Activated CD8-positive, alpha-beta memory T cell treated with anti-CD3 and anti-CD28 coated beads for 36 hours (primary cell): ENCODE results near the gene MINDY1. TPM values are rescaled to one million over a fixed set of nuclear protein-coding genes. Genes with fewer than 3 reads are reported as not detected.

Experiments
- CTCF ChIA-PET: fragments of 350-600 bp; sonication (Branson Sonifier 250); formaldehyde crosslinking; loops from one replicate; lab custom pipeline; 2021; ENCODE audit warnings: antibody characterized with exemption; lab: Charles Lee
- POLR2A ChIA-PET: fragments of 350-600 bp; sonication (Branson Sonifier 250); formaldehyde crosslinking; loops from one replicate; lab custom pipeline; 2021; ENCODE audit warnings: antibody characterized with exemption; lab: Charles Lee
- total RNA-seq, 2 experiments: library from RNA; stranded (reverse); gene quantifications; one replicate each; pipeline ENCODE4 v1.2.3, GENCODE V29; 2021

The MINDY1 gene
- total RNA-seq, 2 experiments from 2014 or later, result 4.8 to 5.7 TPM

GRCh38 chr1:150957666-150958065 lies 49.0 kb downstream of the MINDY1 start:
- ChIA-PET POLR2A (interaction anchor here (0.9 to 2.0 kb wide), 2 partner anchors 13 to 300 kb away, joined by 5 to 6 read pairs; no protein-coding TSS in a partner anchor), CTCF (interaction anchor here (0.9 to 1.7 kb wide), 3 partner anchors 16 to 525 kb away, joined by 3 to 5 read pairs (median 3); no protein-coding TSS in a partner anchor)

GRCh38 chr1:150955280-150955679 lies 51.4 kb downstream of the MINDY1 start:
- CTCF ChIA-PET, result no interaction called here
- POLR2A ChIA-PET, result interaction anchor here (0.6 to 1.5 kb wide), 2 partner anchors 13 to 313 kb away, joined by 3 to 6 read pairs; no protein-coding TSS in a partner anchor

- ChIA-PET POLR2A (no interaction called here), CTCF (no interaction called here)
These were observed 52.0 kb downstream of the MINDY1 start for GRCh38 chr1:150954708-150955107.

Other genes starting within 250 kb of the MINDY1 start
- gene CTSS, start 241.1 kb downstream of the MINDY1 start, total RNA-seq, result 10 to 100 TPM; 23.8 to 25.2 TPM
- gene CTSK, start 198.6 kb downstream of the MINDY1 start, total RNA-seq, result 1 to 10 TPM; 1.9 to 2.2 TPM
- 10 to 100 TPM; 38.8 to 42.4 TPM for gene ARNT, start 130.3 kb downstream of the MINDY1 start, total RNA-seq
- not detected for gene CTXND2, start 119.8 kb downstream of the MINDY1 start, total RNA-seq
- gene SETDB1, start 80.5 kb downstream of the MINDY1 start, total RNA-seq, result 10 to 100 TPM; 44.0 to 44.2 TPM
- 100 to 1,000 TPM; 210 to 218 TPM for gene CERS2, start 32.1 kb downstream of the MINDY1 start, total RNA-seq
- gene ANXA9, start 24.6 kb downstream of the MINDY1 start, total RNA-seq, result under 1 TPM; 0.10 to 0.15 TPM
- 10 to 100 TPM; 14.5 to 14.9 TPM for gene PRUNE1, start 1.5 kb upstream of the MINDY1 start, total RNA-seq
- 1 to 10 TPM in 1 of 2 experiments, under 1 TPM in 1; 0.90 to 1.5 TPM for gene BNIPL, start 29.7 kb upstream of the MINDY1 start, total RNA-seq
- gene C1orf56, start 40.8 kb upstream of the MINDY1 start, total RNA-seq, result 1 to 10 TPM; 1.7 to 1.8 TPM
- 100 to 1,000 TPM; 177 to 178 TPM for gene CDC42SE1, start 52.7 kb upstream of the MINDY1 start, total RNA-seq
- 1 to 10 TPM; 4.0 to 4.4 TPM for gene MLLT11, start 53.5 kb upstream of the MINDY1 start, total RNA-seq
- gene GABPB2, start 63.9 kb upstream of the MINDY1 start, total RNA-seq, result 10 to 100 TPM; 15.7 to 17.4 TPM
- 1 to 10 TPM; 1.9 to 2.5 TPM for gene SEMA6C, start 139.7 kb upstream of the MINDY1 start, total RNA-seq
- gene TNFAIP8L2, start 149.7 kb upstream of the MINDY1 start, total RNA-seq, result 10 to 100 TPM; 25.7 to 26.6 TPM
- 1 to 10 TPM; 4.3 to 4.7 TPM for gene LYSMD1, start 159.0 kb upstream of the MINDY1 start, total RNA-seq
- gene SCNM1, start 159.2 kb upstream of the MINDY1 start, total RNA-seq, result 10 to 100 TPM; 83.4 to 87.2 TPM
- gene TMOD4, start 169.1 kb upstream of the MINDY1 start, total RNA-seq, result 1 to 10 TPM in 1 of 2 experiments, under 1 TPM in 1; 0.78 to 2.1 TPM
- gene VPS72, start 183.3 kb upstream of the MINDY1 start, total RNA-seq, result 10 to 100 TPM; 73.5 to 80.3 TPM
- 10 to 100 TPM; 74.7 to 78.6 TPM for gene PIP5K1A, start 191.7 kb upstream of the MINDY1 start, total RNA-seq
- gene PSMD4, start 247.8 kb upstream of the MINDY1 start, total RNA-seq, result 100 to 1,000 TPM; 239 to 258 TPM